ENCODE results near the gene LITAFD. TPM values are rescaled to one million over a fixed set of nuclear protein-coding genes. Genes with fewer than 3 reads are reported as not detected.

The LITAFD gene
- total RNA-seq, 1 donor from 2014 or later: not detected

- ATAC-seq (ENCODE audit: poor library complexity) (no peak), DNase-seq (no peak)
- intact Hi-C loops (cut with DNase I): no loop called here
Measured at GRCh38 chr16:8854298-8854948, 27.7 kb upstream of the LITAFD start.

GRCh38 chr16:8855051-8855786 is 26.9 kb upstream of the LITAFD start:
- intact Hi-C loops (cut with DNase I): no loop called here
- ATAC-seq (ENCODE audit: poor library complexity) (no peak), DNase-seq (peak; percentile 12)

- intact Hi-C loops (cut with DNase I): no loop called here
- no peak for DNase-seq
- no peak for ATAC-seq (ENCODE audit: poor library complexity)
Measured at GRCh38 chr16:8855972-8856371, 26.2 kb upstream of the LITAFD start.

- intact Hi-C loops (cut with DNase I): no loop called here
Measured at GRCh38 chr16:8858994-8859912, 22.9 kb upstream of the LITAFD start.

GRCh38 chr16:8859913-8860881 is 22.0 kb upstream of the LITAFD start:
- intact Hi-C loops (cut with DNase I): no loop called here
- ATAC-seq (ENCODE audit: poor library complexity) (peak; percentile 51), DNase-seq (peak; percentile 67)

More at GRCh38 chr16:8858994-8859912, 22.9 kb upstream of the LITAFD start:
- no peak for DNase-seq
- no peak for ATAC-seq (ENCODE audit: poor library complexity)

GRCh38 chr16:8861563-8862308 is 20.4 kb upstream of the LITAFD start:
- DNase-seq (peak; percentile 78), ATAC-seq (ENCODE audit: poor library complexity) (peak; percentile 55)
- intact Hi-C loops (cut with DNase I): no loop called here

GRCh38 chr16:8862309-8863130 is 19.6 kb upstream of the LITAFD start:
- intact Hi-C loops (cut with DNase I): no loop called here
- DNase-seq (peak; percentile 25), ATAC-seq (ENCODE audit: poor library complexity) (no peak)

- ATAC-seq (ENCODE audit: poor library complexity): peak; percentile 26
- intact Hi-C loops (cut with DNase I): no loop called here
- DNase-seq: peak; percentile 75
Measured at GRCh38 chr16:8863594-8864424, 18.3 kb upstream of the LITAFD start.

GRCh38 chr16:8864480-8865110 is 17.6 kb upstream of the LITAFD start:
- intact Hi-C loops (cut with DNase I): no loop called here
- DNase-seq (peak; percentile 48), ATAC-seq (ENCODE audit: poor library complexity) (no peak)

GRCh38 chr16:8865145-8865882 is 16.8 kb upstream of the LITAFD start:
- ATAC-seq (ENCODE audit: poor library complexity): no peak
- intact Hi-C loops (cut with DNase I): no loop called here
- DNase-seq: no peak

GRCh38 chr16:8866118-8866883 is 15.8 kb upstream of the LITAFD start:
- intact Hi-C loops (cut with DNase I): no loop called here
- ATAC-seq (ENCODE audit: poor library complexity) (peak; percentile 9), DNase-seq (peak; percentile 76)

GRCh38 chr16:8866884-8867215 is 15.3 kb upstream of the LITAFD start:
- ATAC-seq (ENCODE audit: poor library complexity) (no peak), DNase-seq (no peak)
- intact Hi-C loops (cut with DNase I): no loop called here

- intact Hi-C loops (cut with DNase I): no loop called here
- DNase-seq: peak; percentile 72
- ATAC-seq (ENCODE audit: poor library complexity): no peak
Measured at GRCh38 chr16:8867216-8867931, 14.8 kb upstream of the LITAFD start.
